HG02798 (cell line): ENCODE data around the gene MRPL1.
"Not testable (repeated sequence)": the region's sequence is repeated elsewhere in the genome, so short reads cannot be mapped to it uniquely, and the experiment has no call there.

Experiments
- ATAC-seq: cut with Tn5 transposase; IDR thresholded peaks from one replicate; pipeline ENCODE4 v1.9.1; 2021; ENCODE audit warnings: mild to moderate bottlenecking; ENCODE audit not compliant: unreplicated experiment, poor library complexity

The MRPL1 gene

GRCh38 chr4:77911091-77911490, 48.5 kb downstream of the MRPL1 start:
- ATAC-seq: no peak

- ATAC-seq: peak; percentile 86
Observed at GRCh38 chr4:77911842-77912450, 49.3 kb downstream of the MRPL1 start.

GRCh38 chr4:77913348-77913747, 50.7 kb downstream of the MRPL1 start:
- no peak for ATAC-seq

GRCh38 chr4:77917075-77917474, 54.4 kb downstream of the MRPL1 start:
- no peak for ATAC-seq

GRCh38 chr4:77917601-77918000, 55.0 kb downstream of the MRPL1 start:
- ATAC-seq: no peak

DNA sequence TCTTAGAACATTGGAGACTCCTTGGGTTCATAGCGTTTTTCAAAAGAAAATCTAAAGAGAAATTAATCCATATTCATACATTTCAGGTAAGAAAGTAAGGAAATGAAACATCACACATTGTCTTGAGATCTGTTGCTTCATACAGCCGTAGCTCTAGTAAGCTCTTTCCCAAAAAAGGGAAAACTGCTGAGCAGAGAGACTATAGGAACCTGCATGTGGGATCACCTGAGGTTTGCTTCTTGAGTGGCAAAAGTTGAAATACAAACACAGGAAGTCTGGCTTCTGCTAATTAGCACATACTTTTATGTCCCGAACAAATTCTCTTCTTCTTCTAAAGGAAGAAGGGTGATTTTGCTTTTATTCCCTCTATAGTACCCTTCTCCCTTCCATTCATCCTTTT, 57.7 kb downstream of the MRPL1 start:
- ATAC-seq: no peak

DNA sequence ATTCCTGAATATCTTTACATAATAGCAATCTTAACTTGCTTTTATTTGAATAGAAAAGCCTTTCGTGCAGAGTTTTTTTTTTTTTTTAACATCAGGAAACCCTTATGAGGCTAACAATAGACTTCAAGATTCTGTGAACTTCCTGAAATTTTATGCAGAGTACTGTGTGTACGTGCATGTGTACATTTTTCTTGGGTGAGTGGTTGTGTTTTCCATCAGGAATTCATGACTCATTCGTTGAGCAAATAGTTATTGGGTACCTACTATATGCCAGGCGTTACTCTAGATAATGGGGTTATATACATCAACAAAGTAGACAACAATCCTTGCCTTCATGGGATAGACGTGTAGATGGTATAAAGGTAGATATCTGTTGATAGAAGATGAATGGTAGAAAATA, 59.1 kb downstream of the MRPL1 start:
- no peak for ATAC-seq

DNA sequence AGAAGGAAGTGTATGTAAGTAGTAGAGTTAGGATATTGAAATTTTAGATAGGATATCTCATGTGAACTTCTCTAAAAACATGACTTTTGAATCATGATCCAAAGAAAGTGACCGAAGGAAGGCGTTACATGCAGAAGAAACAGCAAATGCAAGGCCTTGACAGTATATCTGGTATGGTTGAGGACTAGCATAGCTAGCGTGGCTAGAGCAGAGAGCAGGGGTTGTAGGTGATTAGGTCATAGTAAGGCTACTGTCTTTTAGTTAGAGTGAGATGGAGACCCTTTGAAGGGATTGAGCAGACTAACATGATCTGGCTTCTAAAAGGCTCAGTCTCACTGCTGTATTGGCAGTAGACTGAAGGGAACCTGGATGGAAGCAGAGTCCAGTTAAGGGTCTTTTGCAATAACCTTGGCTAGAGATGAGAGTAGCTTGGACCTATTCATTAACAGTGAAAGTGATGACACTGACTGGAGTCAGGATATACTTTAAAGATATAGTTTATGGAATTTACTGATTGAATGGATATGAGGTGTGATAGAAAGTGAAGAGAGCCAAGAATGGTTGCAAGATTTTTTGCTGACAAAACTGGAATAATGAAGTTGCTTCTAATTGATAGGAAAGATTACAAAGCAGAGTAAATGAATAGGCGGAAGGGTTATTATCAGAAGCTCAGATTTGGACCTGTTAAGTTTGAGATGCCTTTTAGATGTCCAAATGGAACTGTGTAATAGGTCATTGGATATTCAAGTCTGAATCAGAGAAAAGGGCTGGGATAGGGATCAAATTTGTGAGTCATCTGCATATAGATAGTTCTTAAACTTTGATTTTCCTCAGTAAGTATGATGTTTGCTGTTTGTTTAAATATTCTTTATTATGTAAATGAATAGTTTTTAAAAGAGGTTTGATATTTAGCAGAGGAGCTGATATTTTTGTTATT, 59.8 kb downstream of the MRPL1 start:
- no peak for ATAC-seq

DNA sequence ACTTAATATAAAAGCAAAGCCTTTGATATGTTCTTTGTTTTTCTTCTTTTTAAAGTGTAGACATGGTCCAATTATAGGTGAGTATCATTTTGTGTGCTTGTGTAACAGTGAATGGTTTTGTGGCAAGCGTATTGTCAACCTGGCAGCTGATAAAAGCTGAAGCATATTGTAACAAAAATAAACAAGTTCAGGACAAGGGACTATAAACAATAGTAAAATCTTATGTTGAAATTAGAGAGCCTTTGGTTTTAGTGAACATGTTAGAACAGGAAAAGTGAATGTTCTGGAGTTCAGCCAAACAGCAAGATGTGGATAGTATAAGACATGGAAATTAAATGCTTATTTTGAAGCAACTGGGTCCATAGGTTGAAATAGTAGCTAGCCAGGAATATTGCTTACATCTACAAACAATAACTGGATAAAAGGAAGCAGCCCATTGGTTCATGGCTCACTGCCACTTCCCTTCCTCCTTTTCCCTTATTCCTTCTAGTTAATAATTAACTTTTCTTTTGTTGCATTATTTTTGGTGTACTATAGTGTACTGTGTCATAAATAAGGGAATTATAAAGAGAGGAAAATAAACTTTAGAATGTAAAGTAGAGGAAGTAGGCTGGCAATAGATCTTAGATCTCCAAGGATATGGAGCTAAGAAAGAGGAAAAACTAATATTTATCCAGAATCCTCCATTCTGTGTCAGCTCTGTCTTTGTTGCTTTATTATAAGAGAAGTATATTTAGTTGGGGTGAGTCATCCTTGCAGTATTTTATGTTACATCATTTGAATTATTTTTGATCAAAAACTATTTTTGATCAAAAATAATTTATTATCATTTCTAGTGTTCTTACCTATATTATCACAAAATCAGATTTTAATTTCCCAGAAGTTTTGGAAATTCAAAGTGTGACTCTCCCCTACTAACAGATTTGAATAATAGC, 65.6 kb downstream of the MRPL1 start:
- ATAC-seq: no peak

DNA sequence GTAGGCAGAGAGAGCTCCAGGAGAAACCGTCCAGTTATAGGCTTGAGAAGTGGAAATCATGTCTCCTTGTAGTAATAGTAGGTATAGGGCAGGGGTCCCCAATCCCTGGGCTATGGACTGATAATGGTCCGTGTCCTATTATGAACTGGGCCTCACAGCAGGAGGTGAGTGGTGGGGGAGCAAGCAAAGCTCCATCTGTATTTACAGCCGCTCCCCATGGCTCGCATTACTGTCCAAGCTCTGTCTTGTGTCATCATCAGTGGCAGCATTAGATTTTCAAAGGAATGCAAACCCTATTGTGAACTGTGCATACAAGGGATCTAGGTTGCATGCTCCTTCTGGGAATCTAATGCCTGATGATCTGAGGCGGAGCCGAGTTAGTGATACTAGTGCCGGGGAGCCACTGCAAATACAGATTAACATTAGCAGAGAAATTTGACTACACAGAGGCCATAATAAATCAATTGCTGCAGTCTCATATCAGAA, 67.6 kb downstream of the MRPL1 start:
- ATAC-seq: no peak

GRCh38 chr4:77930876-77931275, 68.2 kb downstream of the MRPL1 start:
- no peak for ATAC-seq

DNA sequence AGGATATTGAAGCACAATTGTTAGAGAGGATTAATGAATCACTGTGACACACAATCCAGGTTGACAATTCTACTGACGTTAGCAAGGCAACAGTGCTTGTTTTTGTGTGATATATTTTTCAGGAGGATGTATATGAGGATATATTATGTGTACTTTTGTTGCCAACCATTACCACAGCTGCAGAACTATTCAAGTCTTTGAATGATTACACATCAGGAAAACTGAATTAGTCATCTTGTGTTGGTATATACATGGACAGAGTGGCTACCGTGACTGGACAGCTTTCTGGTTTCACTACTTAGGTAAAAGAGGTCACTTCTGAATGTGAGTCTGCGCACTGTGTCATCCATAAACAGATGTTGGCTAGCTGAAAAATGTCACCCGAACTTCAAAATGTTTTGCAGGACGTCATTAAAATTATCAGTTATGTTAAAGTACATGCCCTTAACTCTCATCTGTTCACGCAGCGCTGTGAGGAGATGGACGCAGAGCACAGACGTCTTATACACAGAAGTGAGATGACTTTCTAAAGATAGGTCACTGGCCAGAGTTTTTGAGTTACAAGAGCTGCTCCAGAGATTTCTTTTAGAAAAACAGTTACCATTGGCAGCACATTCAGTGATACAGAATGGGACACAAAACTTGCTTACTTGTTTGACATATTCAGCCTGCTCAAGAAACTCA, 69.0 kb downstream of the MRPL1 start:
- no peak for ATAC-seq

DNA sequence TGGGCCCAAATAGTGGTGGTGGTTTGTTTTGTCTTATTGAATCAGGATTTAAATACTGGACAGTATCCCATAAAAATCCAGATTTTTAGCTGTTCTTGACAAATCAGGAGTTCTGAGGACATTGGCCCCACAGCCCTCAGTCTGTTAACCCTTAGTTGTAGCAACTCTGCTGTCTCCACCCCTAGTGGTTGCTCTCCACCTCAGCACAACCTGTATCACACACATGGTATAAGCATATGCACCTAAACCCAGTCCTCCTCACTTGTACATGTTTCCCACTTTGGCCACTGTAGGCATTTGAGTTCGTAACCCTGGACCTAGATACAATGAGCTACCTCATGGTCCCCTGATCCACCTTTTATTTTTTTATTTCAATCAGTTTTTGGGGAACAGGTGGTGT, 75.9 kb downstream of the MRPL1 start:
- ATAC-seq: no peak

- ATAC-seq: not testable (repeated sequence)
Observed at GRCh38 chr4:77945929-77946328, 83.3 kb downstream of the MRPL1 start.

GRCh38 chr4:77950203-77950602, 87.6 kb downstream of the MRPL1 start:
- ATAC-seq: no peak

DNA sequence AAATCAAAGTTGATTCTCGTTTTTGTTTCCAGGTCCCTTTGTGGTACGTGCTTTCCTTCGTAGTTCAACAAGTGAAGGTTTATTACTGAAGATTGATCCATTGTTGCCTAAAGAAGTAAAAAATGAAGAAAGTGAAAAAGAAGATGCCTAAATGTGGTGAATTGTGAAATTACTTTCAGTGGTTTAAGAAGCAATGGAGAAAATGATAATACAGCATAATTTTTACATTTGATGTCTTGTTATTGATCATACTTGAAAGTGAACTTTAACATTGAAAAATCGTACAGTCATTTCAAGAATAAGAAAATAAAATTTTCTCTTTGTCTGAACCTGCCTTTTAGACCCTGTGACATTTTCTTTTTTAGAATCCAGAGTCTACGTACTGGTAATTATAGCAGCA, 89.8 kb downstream of the MRPL1 start:
- no peak for ATAC-seq

- ATAC-seq: no peak
Observed at GRCh38 chr4:77954690-77955089, 92.1 kb downstream of the MRPL1 start.

GRCh38 chr4:77956917-77957316, 94.3 kb downstream of the MRPL1 start:
- ATAC-seq: no peak

- no peak for ATAC-seq
Observed at GRCh38 chr4:77958897-77959296, 96.3 kb downstream of the MRPL1 start.
